HFF-Myc (cell line): ENCODE results near the gene ATG2B.

Experiments
- DNase-seq: peaks from one replicate; pipeline ENCODE4 v3.0.0-alpha.2; 2011; ENCODE audit warnings: low read depth; ENCODE audit errors: extremely low read depth
- H3K4me3 ChIP-seq: replicated peaks from 2 replicates; pipeline ENCODE4 v1.5.1; 2011; ENCODE audit warnings: low read depth, mild to moderate bottlenecking, control low read depth, low read length
- CTCF ChIP-seq: IDR thresholded peaks from 2 replicates; pipeline ENCODE4 v1.5.1; 2012; ENCODE audit warnings: mild to moderate bottlenecking, low read depth, low read length, control low read depth; ENCODE audit errors: missing control alignments

The ATG2B gene

DNA sequence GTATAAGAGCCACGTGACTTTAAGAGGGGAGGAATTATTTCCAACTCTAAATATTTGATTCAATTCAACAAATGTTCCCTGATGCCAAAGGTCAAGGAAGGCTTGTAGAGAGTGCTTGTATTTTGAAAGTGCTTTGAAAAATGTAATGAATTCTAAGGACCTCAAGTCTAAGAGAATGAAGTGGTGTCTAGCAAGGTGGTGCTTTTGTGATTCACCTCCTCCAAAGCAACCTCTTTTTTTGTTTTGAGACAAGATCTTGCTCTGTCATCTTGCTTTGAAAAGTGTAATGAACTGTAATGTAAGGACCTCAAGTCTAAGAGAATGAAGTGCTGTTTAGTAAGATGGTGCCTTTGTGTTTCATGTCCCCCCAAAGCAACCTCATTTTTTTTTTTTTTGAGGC lies 42.5 kb upstream of the ATG2B start:
- DNase-seq = no peak
- TF ChIP-seq CTCF = no peak
- no peak overlapping the region for H3K4me3 ChIP-seq

- DNase-seq = no peak
- no peak for TF ChIP-seq CTCF
- H3K4me3 ChIP-seq = no peak overlapping the region
These were observed 40.3 kb upstream of the ATG2B start for GRCh38 chr14:96403409-96403808.

- H3K4me3 ChIP-seq = no peak overlapping the region
- DNase-seq = no peak
- no peak for TF ChIP-seq CTCF
These were observed 37.4 kb upstream of the ATG2B start for GRCh38 chr14:96400495-96400894.

GRCh38 chr14:96399405-96399804 lies 36.3 kb upstream of the ATG2B start:
- H3K4me3 ChIP-seq = no peak overlapping the region
- TF ChIP-seq CTCF = no peak
- DNase-seq = no peak

GRCh38 chr14:96398921-96399320 lies 35.8 kb upstream of the ATG2B start:
- no peak overlapping the region for H3K4me3 ChIP-seq
- no peak for TF ChIP-seq CTCF
- no peak for DNase-seq

- H3K4me3 ChIP-seq = no peak overlapping the region
- no peak for TF ChIP-seq CTCF
- no peak for DNase-seq
These were observed 35.3 kb upstream of the ATG2B start for GRCh38 chr14:96398432-96398831.

DNA sequence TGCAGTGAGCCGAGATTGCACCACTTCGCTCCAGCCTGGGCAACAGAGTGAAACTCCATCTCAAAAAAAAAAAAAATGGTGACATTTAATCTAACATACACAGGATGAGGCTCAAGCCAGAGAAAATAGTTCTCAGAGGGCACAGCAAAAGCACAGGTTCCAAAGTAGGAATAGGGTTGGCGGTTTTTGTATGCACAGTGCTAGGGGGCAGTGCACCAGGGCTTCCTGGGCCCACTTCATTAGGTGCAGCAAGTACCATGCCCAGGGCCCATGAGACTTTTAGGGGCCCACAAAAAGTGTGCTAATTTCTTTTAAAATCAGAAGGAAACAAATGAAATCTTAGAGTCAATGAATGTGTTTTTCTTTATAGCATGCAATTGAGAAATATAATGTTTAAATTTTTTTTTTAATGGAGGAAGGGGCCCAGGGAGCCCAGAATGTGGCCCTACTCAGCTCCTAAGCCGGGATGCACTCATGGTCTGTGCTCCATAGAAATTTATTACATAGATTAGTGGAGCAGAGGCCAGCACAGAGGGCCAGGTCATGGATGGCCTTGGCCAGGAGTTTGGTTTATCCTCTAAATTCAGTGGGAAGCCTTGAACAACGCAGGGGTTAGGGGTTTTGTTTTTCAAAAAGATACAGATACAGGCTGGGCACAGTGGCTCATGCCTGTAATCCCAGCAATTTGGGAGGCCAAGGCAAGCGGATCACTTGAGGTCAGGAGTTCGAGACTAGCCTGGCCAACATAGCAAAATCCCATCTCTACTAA lies 31.1 kb upstream of the ATG2B start:
- no peak overlapping the region for H3K4me3 ChIP-seq
- DNase-seq = no peak
- TF ChIP-seq CTCF = no peak
